Measurements from ENCODE around the gene AVEN.
A peak's percentile ranks its signal among the peaks of the same experiment; 100 is the strongest.
"Not testable (repeated sequence)": the region's sequence is repeated elsewhere in the genome, so short reads cannot be mapped to it uniquely, and the experiment has no call there.

The AVEN gene

DNA sequence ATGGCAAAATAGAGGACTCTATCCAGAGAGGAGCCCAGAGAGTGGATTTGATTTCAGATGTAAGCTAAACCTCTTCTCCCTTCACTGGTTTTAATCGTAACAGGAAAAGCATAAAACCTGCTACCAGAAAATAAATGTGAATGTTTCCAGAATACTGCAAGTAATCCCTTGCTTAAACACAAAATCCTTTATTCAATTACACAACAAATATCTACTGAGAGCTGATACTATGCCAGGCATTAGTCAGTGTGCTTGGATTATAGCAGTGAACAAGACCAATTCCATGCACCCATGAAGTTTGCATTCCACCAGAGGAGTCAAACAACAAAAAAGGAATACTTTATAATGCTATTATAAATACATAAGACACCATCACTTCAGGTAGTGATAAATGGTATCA, 15.1 kb downstream of the AVEN start:
- ChIA-PET CTCF (no interaction called here), POLR2A (no interaction called here)
- Histone ChIP-seq H3K9me3 (ENCODE audit: control extremely low read depth in 1 of 5, control insufficient read depth in 4 of 5, insufficient read depth in 2 of 5, low read depth in 1 of 5, low read length in 4 of 5) (peaks cover 0 to 6% (median 0%) of the 10 kb centered on the region in 5 experiments), H3K4me3 (ENCODE audit: control insufficient read depth in 1 of 7, extremely low read depth in 1 of 7, insufficient read depth in 4 of 7, low read depth in 2 of 7, low read length in 6 of 7) (no peak overlapping the region), H3K4me1 (ENCODE audit: control extremely low read depth in 1 of 4, control insufficient read depth in 4 of 4, insufficient read depth in 4 of 4, low read length in 3 of 4) (no peaks in the 10 kb centered on the region), H3K27me3 (replicated peaks in 2 of 5; ENCODE audit: control insufficient read depth in 4 of 5, insufficient read depth in 5 of 5, low read length in 4 of 5) (no peaks in the 10 kb centered on the region), H3K36me3 (ENCODE audit: control insufficient read depth in 4 of 4, insufficient read depth in 4 of 4, low read length in 3 of 4) (no peaks in the 10 kb centered on the region), H3K27ac (ENCODE audit: insufficient read depth in 1 of 2, low read depth in 1 of 2, low read length in 2 of 2, poor library complexity in 1 of 2, severe bottlenecking in 2 of 2) (no peak overlapping the region)
- 100% methylated on average over 1 of the region's 1 CpG for WGBS (ENCODE audit: insufficient coverage)
- no peak for DNase-seq

DNA sequence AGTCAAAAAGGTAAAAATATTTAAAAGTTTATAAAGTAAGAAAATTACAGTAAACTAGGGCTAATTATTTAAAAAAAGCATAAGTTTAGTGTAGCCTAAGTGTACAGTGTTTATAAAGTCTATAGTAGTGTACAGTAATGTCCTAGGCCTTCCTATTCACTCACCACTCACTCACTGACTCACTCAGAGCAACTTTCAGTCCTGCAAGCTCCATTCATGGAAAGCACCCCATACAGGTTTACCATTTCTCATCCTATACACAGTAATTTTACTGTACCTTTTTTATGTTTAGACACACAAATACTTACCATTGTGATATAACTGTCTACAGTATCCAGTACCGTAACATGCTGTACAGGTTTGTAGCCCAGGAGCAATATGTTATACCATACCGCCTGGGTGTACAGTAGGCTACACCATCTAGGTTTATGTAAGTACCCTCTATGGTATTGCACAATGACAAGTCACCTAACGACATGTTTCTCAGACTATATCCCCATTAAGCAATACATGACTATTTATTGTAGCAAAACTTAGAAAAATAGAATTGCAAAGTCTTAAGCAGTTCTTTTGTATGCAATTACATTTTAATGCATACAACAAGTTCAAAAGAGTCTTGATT, 19.5 kb downstream of the AVEN start:
- 100% methylated on average over 1 of the region's 3 CpGs for WGBS (ENCODE audit: insufficient coverage)
- H3K4me3 ChIP-seq (ENCODE audit: control insufficient read depth in 1 of 7, extremely low read depth in 1 of 7, insufficient read depth in 4 of 7, low read depth in 2 of 7, low read length in 6 of 7) = no peak overlapping the region
- no peaks in the 10 kb centered on the region for H3K9me3 ChIP-seq (ENCODE audit: control extremely low read depth in 1 of 5, control insufficient read depth in 4 of 5, insufficient read depth in 2 of 5, low read depth in 1 of 5, low read length in 4 of 5)
- peaks cover 0 to 5% (median 0%) of the 10 kb centered on the region in 4 experiments for H3K36me3 ChIP-seq (ENCODE audit: control insufficient read depth in 4 of 4, insufficient read depth in 4 of 4, low read length in 3 of 4)
- H3K27me3 ChIP-seq (replicated peaks in 2 of 5; ENCODE audit: control insufficient read depth in 4 of 5, insufficient read depth in 5 of 5, low read length in 4 of 5) = no peaks in the 10 kb centered on the region
- H3K27ac ChIP-seq (ENCODE audit: insufficient read depth in 1 of 2, low read depth in 1 of 2, low read length in 2 of 2, poor library complexity in 1 of 2, severe bottlenecking in 2 of 2) = no peak overlapping the region
- ChIA-PET POLR2A (no interaction called here), CTCF (interaction anchor here (1.0 kb wide), 1 partner anchor 285 kb away, joined by 3 read pairs; no protein-coding TSS in a partner anchor)
- no peak for DNase-seq
- no peaks in the 10 kb centered on the region for H3K4me1 ChIP-seq (ENCODE audit: control extremely low read depth in 1 of 4, control insufficient read depth in 4 of 4, insufficient read depth in 4 of 4, low read length in 3 of 4)

DNA sequence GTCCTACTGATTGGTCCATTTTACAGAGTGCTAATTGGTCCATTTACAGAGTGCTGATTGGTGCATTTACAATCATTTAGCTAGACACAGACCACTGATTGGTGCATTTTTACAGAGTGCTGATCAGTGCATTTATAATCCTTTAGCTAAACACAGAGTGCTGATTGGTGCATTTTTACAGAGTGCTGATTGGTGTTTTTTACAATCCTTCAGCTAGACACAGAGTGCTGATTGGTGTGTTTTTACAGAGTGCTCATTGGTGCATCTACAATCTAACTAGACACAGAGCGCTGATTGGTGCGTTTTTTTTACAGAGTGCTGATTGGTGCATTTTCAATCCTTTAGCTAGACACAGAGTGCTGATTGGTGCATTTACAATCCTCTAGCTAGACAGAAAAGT, 20.3 kb downstream of the AVEN start:
- H3K27ac ChIP-seq (ENCODE audit: insufficient read depth in 1 of 2, low read depth in 1 of 2, low read length in 2 of 2, poor library complexity in 1 of 2, severe bottlenecking in 2 of 2); POLR2A ChIA-PET; H3K36me3 ChIP-seq (ENCODE audit: control insufficient read depth in 4 of 4, insufficient read depth in 4 of 4, low read length in 3 of 4); H3K4me1 ChIP-seq (ENCODE audit: control extremely low read depth in 1 of 4, control insufficient read depth in 4 of 4, insufficient read depth in 4 of 4, low read length in 3 of 4); H3K27me3 ChIP-seq (replicated peaks in 2 of 5; ENCODE audit: control insufficient read depth in 4 of 5, insufficient read depth in 5 of 5, low read length in 4 of 5); DNase-seq; H3K9me3 ChIP-seq (ENCODE audit: control extremely low read depth in 1 of 5, control insufficient read depth in 4 of 5, insufficient read depth in 2 of 5, low read depth in 1 of 5, low read length in 4 of 5); H3K4me3 ChIP-seq (ENCODE audit: control insufficient read depth in 1 of 7, extremely low read depth in 1 of 7, insufficient read depth in 4 of 7, low read depth in 2 of 7, low read length in 6 of 7): not testable (repeated sequence)
- CTCF ChIA-PET = interaction anchor here (1.0 kb wide), 1 partner anchor 284 kb away, joined by 3 read pairs; no protein-coding TSS in a partner anchor
- WGBS (ENCODE audit: insufficient coverage) = 100% methylated on average over 2 of the region's 2 CpGs

DNA sequence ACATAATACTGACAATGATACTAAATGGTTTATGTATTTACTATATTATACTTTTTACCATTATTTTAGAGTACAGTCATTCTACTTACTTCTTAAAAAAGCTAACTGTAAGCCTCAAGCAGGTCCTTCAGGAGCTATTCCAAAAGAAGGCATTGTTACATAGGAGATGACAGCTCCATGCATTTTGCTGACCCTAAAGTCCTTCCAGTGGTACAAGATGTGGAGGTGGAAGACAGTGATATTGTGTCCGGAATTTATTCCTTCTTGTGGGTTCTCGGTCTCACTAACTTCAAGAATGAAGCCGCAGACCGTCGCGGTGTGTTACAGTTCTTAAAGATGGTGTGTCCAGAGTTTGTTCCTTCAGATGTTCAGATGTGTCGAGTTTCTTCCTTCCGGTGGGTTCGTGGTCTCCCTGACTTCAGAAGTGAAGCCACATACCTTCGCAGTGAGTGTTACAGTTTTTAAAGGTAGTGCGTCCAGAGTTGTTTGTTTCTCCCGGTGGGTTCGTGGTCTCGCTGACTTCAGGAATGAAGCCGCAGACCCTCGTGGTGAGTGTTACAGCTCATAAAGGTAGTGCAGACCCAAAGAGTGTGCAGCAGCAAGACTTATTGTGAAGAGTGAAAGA, 20.9 kb downstream of the AVEN start:
- WGBS (ENCODE audit: insufficient coverage) = 88% methylated on average over 16 of the region's 16 CpGs
- Histone ChIP-seq H3K4me3 (ENCODE audit: control insufficient read depth in 1 of 7, extremely low read depth in 1 of 7, insufficient read depth in 4 of 7, low read depth in 2 of 7, low read length in 6 of 7) (no peak overlapping the region), H3K9me3 (ENCODE audit: control extremely low read depth in 1 of 5, control insufficient read depth in 4 of 5, insufficient read depth in 2 of 5, low read depth in 1 of 5, low read length in 4 of 5) (no peaks in the 10 kb centered on the region), H3K36me3 (ENCODE audit: control insufficient read depth in 4 of 4, insufficient read depth in 4 of 4, low read length in 3 of 4) (peaks cover 0 to 6% (median 1%) of the 10 kb centered on the region in 4 experiments), H3K27me3 (replicated peaks in 2 of 5; ENCODE audit: control insufficient read depth in 4 of 5, insufficient read depth in 5 of 5, low read length in 4 of 5) (no peaks in the 10 kb centered on the region), H3K4me1 (ENCODE audit: control extremely low read depth in 1 of 4, control insufficient read depth in 4 of 4, insufficient read depth in 4 of 4, low read length in 3 of 4) (no peaks in the 10 kb centered on the region), H3K27ac (ENCODE audit: insufficient read depth in 1 of 2, low read depth in 1 of 2, low read length in 2 of 2, poor library complexity in 1 of 2, severe bottlenecking in 2 of 2) (no peak overlapping the region)
- peak in 1 of 3 donors; percentile 8 for DNase-seq
- ChIA-PET POLR2A (no interaction called here), CTCF (interaction anchor here (1.0 to 1.1 kb wide), 3 partner anchors 26 to 284 kb away, joined by 3 read pairs; no protein-coding TSS in a partner anchor)

DNA sequence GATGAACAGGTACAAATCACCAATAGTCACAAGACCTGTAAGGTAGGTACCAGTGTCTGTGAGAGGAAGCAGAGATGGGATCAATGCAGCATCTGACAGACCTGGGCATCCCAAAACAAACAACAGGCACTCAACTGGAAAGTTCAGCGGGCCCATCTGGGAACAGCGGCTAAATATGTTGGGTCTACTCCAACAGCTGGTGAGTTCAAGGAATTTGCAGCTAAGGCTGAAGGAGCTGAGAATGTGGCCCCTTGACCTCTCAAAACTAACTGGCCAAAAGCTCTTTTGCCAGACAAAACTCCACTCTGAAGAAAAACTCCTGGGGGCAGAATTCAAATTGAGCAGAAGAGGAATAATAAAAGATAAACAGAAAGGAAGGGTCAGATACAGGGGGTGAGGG, 24.4 kb downstream of the AVEN start:
- ChIA-PET POLR2A (no interaction called here), CTCF (interaction anchor here (0.9 kb wide), 1 partner anchor 21 kb away, joined by 3 read pairs; no protein-coding TSS in a partner anchor)
- no peak overlapping the region for H3K4me3 ChIP-seq (ENCODE audit: control insufficient read depth in 1 of 7, extremely low read depth in 1 of 7, insufficient read depth in 4 of 7, low read depth in 2 of 7, low read length in 6 of 7)
- 100% methylated on average over 1 of the region's 2 CpGs for WGBS (ENCODE audit: insufficient coverage)
- H3K9me3 ChIP-seq (ENCODE audit: control extremely low read depth in 1 of 5, control insufficient read depth in 4 of 5, insufficient read depth in 2 of 5, low read depth in 1 of 5, low read length in 4 of 5) = no peaks in the 10 kb centered on the region
- no peaks in the 10 kb centered on the region for H3K27me3 ChIP-seq (replicated peaks in 2 of 5; ENCODE audit: control insufficient read depth in 4 of 5, insufficient read depth in 5 of 5, low read length in 4 of 5)
- peaks cover 0 to 6% (median 1%) of the 10 kb centered on the region in 4 experiments for H3K36me3 ChIP-seq (ENCODE audit: control insufficient read depth in 4 of 4, insufficient read depth in 4 of 4, low read length in 3 of 4)
- no peak for DNase-seq
- H3K27ac ChIP-seq (ENCODE audit: insufficient read depth in 1 of 2, low read depth in 1 of 2, low read length in 2 of 2, poor library complexity in 1 of 2, severe bottlenecking in 2 of 2) = no peak overlapping the region
- no peaks in the 10 kb centered on the region for H3K4me1 ChIP-seq (ENCODE audit: control extremely low read depth in 1 of 4, control insufficient read depth in 4 of 4, insufficient read depth in 4 of 4, low read length in 3 of 4)

DNA sequence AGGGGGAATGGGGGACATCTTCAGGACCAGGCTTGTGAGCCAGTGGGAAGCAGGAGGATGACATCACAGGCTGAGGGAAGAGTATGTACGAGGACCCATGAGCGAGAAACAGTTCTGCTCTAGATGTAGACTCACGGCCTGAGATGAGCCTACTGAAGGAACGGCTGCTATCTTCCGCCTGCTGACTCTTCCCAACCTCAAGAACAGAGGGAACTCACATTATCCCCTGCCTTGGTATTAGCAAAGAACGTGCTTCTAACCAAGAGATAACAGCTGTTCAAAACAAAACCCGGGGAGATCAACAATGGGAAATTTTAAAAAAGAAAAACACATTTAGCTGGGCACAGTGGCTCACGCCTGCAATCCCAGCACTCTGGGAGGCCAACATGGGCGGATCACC, 25.3 kb downstream of the AVEN start:
- no peak for DNase-seq
- 97% methylated on average over 8 of the region's 9 CpGs for WGBS (ENCODE audit: insufficient coverage)
- peaks cover 0 to 6% (median 1%) of the 10 kb centered on the region in 4 experiments for H3K36me3 ChIP-seq (ENCODE audit: control insufficient read depth in 4 of 4, insufficient read depth in 4 of 4, low read length in 3 of 4)
- H3K27me3 ChIP-seq (replicated peaks in 2 of 5; ENCODE audit: control insufficient read depth in 4 of 5, insufficient read depth in 5 of 5, low read length in 4 of 5) = no peaks in the 10 kb centered on the region
- H3K4me1 ChIP-seq (ENCODE audit: control extremely low read depth in 1 of 4, control insufficient read depth in 4 of 4, insufficient read depth in 4 of 4, low read length in 3 of 4) = no peaks in the 10 kb centered on the region
- H3K4me3 ChIP-seq (ENCODE audit: control insufficient read depth in 1 of 7, extremely low read depth in 1 of 7, insufficient read depth in 4 of 7, low read depth in 2 of 7, low read length in 6 of 7) = no peak overlapping the region
- CTCF ChIA-PET = interaction anchor here (0.9 to 1.6 kb wide), 2 partner anchors 21 to 196 kb away, joined by 3 read pairs; partner anchors contain the start of gene KATNBL1
- no peaks in the 10 kb centered on the region for H3K9me3 ChIP-seq (ENCODE audit: control extremely low read depth in 1 of 5, control insufficient read depth in 4 of 5, insufficient read depth in 2 of 5, low read depth in 1 of 5, low read length in 4 of 5)
- POLR2A ChIA-PET = no interaction called here
- no peak overlapping the region for H3K27ac ChIP-seq (ENCODE audit: insufficient read depth in 1 of 2, low read depth in 1 of 2, low read length in 2 of 2, poor library complexity in 1 of 2, severe bottlenecking in 2 of 2)

DNA sequence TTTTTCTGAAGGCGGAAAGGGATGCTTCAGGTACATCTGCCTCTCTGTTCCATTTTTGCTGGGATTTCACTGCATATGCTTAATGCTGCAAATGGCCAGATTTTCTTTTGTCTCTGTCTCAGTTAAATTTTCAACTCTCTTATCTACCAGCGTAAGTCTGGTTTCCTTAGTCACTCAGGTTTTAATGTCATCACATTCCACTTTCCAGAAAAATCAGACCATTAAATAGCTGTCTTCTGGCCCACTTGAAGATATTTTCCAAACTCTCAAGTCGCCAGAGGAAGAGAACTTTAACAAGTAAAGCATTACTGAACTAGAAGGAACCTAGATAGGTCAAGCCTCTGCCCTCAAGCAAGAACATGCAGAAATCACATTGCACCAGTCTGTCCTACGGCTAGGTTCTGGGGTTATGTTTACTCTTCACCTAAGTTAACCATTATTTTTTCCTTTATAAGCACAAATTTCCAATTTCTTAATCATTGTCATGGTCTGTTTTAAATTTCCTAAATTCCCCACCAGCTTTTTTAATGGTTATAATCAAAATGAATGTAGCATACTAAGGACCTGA, 26.5 kb downstream of the AVEN start:
- H3K9me3 ChIP-seq (ENCODE audit: control extremely low read depth in 1 of 5, control insufficient read depth in 4 of 5, insufficient read depth in 2 of 5, low read depth in 1 of 5, low read length in 4 of 5) = no peaks in the 10 kb centered on the region
- ChIA-PET POLR2A (no interaction called here), CTCF (interaction anchor here (1.6 kb wide), 1 partner anchor 197 kb away, joined by 3 read pairs; the partner anchor contains the start of gene KATNBL1)
- no peak overlapping the region for H3K27ac ChIP-seq (ENCODE audit: insufficient read depth in 1 of 2, low read depth in 1 of 2, low read length in 2 of 2, poor library complexity in 1 of 2, severe bottlenecking in 2 of 2)
- peaks cover 0 to 3% (median 1%) of the 10 kb centered on the region in 4 experiments for H3K36me3 ChIP-seq (ENCODE audit: control insufficient read depth in 4 of 4, insufficient read depth in 4 of 4, low read length in 3 of 4)
- WGBS (ENCODE audit: insufficient coverage) = 92% methylated on average over 2 of the region's 4 CpGs
- H3K4me3 ChIP-seq (ENCODE audit: control insufficient read depth in 1 of 7, extremely low read depth in 1 of 7, insufficient read depth in 4 of 7, low read depth in 2 of 7, low read length in 6 of 7) = no peak overlapping the region
- no peaks in the 10 kb centered on the region for H3K27me3 ChIP-seq (replicated peaks in 2 of 5; ENCODE audit: control insufficient read depth in 4 of 5, insufficient read depth in 5 of 5, low read length in 4 of 5)
- H3K4me1 ChIP-seq (ENCODE audit: control extremely low read depth in 1 of 4, control insufficient read depth in 4 of 4, insufficient read depth in 4 of 4, low read length in 3 of 4) = no peaks in the 10 kb centered on the region
- DNase-seq = no peak
